GM18502 (cell line): ENCODE measurements around the gene MPST.
"Not testable (repeated sequence)": the region's sequence is repeated elsewhere in the genome, so short reads cannot be mapped to it uniquely, and the experiment has no call there.

Source experiments
- ATAC-seq: cut with Tn5 transposase; IDR thresholded peaks from one replicate; pipeline ENCODE4 v1.9.1; 2021; ENCODE audit warnings: mild to moderate bottlenecking; ENCODE audit not compliant: unreplicated experiment, poor library complexity

The MPST gene

DNA sequence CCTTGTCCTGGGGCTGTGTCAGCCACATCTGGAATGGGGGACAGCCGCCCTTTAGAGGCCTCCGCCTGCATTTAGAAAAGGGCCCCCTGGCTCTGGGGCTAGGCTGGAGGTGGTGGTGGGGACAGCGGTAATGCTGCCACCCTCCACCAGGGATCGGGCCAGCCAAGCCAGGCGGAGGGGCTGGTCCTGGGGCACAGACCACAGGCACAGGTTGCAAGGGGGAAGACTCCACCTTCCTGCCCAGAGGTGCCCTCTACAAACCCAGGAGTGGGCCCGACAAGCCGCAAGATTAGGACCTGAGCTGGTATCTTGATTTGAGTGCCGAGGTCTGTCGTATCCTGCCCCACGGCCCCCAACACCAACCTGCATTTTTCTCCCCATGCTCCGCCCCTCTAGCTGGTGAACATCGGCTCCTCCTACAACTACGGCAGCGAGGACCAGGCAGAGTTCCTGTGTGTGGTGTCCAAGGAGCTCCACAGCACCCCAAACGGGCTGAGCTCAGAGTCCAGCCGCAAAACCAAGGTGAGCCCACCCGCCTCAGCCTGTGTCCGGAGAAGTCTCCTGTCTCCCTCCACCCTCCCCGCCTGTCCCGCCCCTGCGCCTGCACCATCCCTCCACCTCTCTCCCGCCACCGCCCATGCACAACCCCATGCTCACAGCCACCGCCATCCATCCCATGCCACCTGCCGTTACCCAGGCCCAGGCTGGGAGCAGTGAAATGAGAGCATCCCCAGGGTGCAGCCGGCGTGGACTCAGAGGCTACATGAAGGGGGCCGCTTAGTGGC is 39.6 kb downstream of the MPST start:
- ATAC-seq: no peak

DNA sequence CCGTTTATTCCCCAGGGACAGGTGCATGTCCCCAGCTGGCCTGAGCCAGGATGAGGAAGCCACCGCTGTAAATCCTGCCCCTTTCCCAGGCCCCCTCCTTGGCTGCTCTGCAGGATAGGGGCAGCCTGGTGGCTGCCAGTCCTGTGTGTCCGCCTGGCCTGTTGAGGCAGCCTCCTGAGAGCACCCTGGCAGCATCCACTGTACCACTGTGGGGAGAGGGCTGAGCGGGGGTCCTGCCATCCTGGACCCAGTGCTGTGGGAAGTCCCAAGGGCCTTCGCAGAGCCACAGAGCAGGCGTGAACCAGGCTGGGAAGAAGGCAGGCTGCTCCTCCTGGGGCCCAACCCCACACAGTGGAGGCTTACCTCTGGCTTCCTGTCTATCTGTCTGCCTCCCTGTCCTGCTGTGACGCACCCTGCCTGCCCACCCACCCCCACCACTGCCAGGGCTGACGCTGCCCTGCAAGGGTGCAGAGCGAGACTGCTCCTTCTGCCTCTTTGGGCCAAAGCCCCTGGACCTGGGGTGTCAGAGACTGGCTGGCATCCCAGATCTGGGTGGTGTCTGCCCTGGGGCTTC is 40.4 kb downstream of the MPST start:
- ATAC-seq: no peak

DNA sequence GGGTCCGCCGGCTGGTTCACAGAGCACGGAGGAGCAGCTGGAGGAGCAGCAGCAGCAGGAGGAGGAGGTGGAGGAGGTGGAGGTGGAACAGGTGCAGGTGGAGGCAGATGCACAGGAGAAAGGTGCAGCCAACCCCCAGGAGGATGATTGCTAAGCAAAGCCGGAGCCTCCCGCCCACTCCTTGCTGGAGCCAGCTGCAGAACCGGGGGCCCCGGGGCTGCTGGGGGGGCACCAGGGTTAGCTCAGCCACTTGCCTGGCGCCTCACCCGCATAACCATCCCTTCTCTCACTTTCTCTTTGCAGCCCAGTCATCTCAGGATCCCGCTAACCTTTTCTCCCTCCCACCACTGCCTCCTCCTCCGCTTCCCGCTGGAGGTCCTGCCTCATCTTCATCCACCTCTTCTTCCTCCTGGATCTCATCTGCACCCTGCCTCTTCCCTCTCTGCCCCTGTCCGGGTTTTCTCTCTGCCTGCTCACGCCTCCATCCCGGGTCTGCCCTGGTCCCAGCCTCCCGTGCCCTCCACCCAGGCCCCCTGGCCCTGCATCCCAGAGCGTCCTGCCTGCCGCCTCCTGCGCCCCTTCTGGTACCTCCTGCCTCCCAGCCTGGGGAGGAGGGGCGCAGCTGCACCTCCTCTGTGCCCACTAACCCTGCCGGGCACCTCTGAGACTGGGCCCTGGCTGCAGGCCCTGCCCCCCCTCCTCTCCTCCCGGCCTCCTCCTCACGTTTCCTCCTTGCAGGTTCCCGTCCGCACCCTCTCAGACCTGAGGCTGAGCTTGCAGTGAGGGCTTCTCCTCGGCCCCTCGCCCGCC is 41.5 kb downstream of the MPST start:
- ATAC-seq: no peak

DNA sequence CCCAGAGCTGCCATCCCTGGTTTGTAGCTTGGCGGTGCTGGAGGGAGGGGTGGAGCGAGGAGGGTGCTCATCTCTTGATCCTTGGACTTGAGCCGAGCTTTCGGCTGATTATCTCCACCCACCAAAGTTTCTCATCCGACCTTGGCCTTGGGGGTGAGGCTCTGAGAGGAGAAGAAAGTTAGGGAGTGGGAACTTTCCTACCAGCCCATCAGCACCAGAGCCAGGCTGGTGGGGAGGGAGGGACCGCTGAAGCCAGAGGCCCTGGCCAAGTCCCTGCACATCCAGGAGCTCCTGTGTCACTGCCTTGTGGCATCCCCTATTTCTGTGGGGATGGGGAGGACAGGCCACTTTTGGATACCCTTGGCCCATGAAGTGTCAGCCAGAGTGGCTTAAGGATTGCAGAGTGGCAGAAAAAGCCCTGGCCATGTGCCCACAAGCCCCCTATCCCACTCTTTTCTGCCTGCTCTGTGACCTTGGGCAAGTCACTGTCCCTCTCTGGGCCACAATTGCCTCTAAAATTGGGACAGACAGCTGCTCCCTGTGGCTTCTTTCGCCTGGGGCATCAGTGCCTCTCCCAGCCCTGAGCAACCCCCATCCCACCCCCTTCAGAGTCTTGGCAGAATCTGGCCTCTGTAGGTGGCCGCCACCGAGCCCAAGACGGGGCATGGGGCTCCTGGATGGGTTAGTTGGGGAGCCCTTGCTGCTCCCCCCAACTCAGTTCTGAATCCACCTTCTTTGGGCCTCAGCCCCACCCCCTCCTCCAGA is 42.3 kb downstream of the MPST start:
- ATAC-seq: no peak

DNA sequence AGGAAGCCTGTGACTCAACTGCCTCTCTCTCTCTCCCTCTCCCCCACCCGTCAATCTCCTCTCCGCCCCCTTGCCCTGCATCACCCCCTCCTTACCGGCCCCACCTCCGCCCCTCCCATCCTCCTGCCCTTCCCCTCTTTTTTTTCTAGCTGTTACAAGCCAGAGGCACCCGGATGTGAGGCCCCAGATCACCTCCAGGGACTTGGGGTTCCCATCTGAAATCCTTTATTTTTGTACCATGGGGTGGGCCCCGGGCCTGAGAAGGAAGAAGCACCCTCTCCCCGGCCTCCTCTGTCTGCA is 42.8 kb downstream of the MPST start:
- no peak for ATAC-seq

DNA sequence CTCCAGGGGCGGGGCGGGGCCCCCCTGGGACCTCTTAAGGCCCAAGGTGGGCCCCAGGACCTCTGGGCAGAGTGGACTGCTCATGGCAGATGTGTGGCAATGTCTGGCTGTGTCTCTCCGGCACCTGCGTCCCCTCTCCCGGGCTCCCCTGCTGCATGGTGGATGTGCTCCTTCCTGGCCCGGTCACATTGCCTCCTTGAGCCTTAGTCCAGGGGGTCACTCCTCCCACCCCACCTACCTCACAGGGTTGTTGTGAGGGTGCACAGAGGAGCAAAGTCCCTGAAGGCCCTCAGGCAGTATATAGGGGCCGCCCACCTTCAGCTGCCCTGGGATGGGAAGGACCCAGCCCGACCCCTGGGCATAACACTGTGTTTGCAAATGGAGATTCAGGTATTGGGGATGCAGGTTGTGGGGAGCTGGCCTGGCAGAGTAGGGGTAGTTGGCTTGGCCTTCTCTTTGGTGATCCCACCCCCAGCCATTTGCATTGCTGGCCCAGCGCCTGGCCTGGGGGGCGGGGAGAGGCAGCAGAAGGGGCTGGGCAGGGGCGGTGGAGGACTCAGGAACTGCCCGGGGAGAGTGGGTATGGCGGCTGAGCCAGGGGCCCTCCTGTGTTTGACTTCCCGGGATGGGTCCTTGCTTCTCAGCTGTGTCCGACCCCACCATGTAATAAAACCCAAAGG is 43.3 kb downstream of the MPST start:
- ATAC-seq: no peak

DNA sequence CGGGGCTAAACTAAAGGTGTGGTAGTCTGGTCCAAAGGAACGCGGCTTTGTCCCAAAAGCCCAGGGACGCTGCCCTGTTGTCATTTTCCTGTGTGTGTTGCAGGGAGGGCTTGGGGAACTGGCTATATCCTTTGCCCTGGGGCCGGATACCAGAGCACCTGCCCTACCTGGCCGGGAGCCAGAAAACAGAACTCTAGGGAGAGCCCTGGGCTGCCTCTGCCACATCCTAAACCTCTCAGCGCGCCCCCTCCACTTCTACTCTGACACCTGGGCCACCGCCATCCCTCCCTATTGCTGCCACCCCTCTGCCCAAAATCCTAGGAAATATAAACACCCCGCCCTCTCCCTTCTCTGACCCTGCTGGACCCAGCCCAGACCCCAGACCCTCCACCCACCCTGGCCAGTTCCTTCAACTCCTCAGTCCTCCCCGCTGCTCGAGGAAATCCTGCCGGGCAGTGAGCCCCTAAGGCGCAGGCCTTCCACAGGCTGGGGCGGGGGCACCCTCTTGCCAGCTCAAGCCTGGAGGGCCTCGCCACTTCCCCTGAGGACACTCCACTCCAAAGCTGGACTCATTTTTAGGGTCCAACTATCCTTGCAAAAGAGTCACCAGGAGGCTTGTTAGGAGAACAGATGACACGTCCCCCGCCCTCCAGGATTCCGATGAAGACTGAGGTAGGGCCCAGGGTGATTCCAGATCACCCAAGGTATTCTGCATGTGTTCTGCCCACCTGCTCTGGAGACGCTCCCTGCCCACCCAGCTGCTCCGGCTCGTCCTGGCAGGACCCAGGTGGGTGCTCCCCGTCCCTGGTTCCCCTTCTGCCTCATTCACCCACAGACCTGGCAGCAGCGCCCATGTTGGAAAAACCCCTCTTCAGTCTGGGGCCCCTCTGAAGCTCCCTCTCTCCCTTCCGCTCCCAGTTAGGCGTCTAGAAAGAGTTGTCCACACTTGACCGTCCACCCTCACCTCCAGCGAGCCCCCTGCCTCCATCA is 44.2 kb downstream of the MPST start:
- ATAC-seq: no peak

DNA sequence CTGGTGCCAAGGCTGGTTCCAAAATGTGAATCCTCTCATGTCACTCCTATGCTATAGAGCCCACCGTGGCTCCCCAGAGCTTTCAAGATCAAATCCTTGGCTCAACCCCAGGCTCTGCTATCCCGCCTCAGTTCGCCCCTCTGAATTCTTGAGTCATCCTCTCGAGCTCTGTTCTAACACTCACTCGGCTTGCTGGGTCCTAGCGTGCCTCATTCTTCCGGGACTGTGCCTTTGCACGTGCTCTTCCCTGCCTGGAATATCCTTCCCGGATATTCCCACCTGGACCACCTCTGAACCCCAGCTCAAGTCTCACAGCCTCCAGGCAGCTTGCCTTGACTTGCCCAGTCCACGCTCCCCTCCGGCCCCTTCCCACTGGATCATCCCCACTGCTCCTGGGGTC is 45.0 kb downstream of the MPST start:
- ATAC-seq: no peak

DNA sequence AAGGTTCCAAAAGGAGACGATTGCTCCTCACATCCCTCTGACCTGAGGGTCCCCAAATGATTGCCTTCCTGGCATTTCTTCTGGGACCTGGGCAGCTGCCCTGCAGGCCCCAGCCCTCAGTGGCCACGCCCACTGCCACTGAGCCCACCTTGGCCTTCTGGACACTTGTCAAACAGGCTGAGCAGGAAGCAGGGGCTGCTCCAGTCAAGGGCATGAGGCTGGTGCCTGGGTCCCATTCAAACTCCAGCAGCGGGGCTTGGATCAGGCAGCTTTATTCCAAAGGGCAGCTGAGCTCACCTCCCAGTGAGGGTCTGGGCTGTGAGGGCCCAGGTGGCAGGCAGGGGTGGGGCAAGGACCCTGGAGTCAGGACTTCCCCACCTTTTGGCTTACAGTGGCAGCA is 45.6 kb downstream of the MPST start:
- no peak for ATAC-seq

DNA sequence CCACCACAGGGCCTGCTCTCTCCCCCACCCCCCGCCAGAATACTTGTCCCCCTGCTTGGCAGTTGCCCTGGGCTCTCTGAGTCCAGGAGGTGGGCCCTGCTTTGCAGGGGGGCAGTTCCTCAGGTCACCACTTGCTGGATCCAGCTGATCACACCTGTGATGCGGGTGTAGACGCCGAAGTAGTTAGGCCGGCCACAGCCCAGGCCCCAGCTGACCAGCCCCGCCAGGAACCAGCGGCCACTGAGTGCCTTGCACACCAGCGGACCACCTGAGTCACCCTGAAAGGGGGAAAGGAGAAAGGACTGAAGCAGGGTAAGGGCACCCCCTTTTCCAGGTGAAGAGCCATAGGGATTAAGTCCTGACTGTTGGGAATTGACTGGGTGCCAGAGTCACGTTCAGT is 46.4 kb downstream of the MPST start:
- no peak for ATAC-seq

DNA sequence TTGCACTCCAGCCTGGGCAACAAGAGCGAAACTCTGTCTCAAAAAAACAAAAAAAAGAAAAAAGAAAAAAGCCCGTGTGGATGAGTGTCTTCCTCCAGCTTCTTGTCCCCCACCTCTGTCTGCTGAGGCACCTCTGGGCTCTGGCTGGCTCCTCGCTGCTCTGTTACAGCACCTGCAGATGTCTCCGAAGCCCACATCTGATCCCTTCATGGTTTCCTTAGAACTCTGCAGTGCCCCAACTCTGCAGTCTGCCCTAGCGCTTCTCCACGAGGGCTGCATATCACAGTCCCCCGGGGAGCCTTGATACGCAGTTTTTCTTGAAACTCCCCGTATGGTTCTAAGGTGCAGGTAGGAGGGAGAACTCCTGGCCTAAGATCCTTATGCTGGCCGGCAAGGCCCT is 47.9 kb downstream of the MPST start:
- no peak for ATAC-seq

DNA sequence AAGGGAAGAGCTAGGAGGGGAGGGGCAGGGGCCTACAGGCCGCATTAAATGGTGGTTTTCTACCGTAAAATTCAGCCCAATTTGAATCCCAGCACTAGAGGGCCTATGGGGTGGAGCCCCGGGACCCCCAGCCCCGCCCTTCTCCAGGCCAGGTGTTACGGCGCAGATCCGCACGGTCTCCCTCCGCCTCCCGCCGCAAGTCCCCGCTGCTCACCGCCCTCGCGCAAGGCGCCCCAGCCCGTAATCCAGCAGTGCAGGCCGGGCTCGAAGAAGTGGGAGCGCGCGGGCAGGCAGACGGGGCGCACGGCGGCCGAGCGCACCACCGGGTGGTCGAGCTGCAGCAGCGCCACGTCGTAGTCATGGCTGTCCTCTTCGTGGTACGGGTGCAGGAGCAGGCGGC is 49.3 kb downstream of the MPST start:
- no peak for ATAC-seq

DNA sequence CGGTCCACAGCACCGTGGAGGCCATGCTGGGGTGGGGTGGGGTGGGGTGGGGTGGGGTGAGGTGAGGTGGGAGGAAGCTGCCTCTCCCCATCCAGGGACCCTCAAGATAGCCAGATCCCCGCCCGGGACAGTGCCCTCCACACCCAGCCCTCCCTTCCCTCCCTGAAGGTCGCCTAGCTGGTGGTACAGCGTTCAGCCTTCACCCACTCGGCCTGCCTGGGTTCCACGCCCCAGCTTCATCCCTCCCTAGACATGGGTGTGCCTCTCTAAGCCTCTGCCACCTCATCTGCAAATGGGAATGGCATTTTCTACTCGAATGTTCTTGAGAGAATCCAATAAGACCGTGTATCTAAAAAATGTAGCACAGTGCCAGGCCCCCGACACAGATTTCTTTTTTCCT is 49.8 kb downstream of the MPST start:
- no peak for ATAC-seq

DNA sequence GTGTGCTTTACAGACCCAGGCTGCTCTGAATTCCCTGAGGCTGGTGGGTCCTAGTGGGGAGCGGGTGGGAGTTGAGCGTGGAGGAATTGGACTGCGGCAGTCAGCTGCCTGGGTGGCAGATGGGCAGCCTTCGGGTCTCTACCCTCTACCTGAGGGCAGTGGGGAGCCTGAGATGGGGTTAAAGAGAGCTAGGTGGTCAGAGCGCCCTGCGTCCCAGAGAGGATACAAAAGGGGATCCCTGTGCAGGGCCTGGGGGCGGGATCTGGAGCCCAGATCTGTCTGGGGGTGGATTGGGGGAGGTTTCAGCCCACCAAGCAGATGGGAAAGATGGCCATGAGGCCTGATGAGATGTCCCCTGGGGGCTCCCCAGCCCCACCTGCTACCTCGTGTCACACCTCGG is 50.2 kb downstream of the MPST start:
- ATAC-seq: no peak

DNA sequence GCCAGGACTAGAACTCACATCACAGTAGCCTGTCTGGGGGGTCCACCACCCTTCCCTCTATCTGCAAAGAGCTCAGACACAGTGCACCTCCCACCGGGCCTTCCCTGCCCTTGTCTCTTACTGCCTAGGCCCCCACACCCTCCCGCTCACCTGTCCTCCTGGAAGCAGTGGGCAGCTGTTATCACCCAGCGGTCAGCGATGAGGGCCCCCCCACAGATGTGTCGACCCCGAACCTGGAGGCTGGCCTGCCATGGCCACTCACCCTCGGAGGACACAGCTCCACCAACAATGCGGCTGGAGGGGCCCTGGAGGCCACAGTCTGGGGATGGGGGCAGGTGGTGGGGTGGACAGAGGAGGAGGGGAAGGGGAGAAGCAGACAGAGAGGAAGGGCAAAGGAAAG is 50.8 kb downstream of the MPST start:
- ATAC-seq: no peak

DNA sequence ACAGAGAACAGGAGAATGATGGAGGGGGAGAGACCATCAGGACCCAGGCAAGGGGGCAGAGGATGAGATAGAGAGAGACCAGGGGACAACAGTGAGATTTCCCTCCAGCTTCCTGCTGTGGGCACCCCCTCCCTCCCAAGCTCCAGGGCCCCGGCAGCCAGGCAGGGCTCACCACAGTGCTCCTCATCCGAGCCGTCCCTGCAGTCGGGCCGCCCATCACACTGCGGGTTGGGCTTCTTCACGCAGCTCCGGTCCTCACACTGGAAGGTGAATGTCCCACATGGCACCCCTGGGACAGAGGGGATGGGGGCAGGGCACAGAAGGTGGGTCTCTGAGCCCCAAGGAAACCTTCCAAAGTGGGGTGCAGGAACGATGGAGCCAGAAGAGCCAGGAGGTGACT is 51.2 kb downstream of the MPST start:
- ATAC-seq: no peak

DNA sequence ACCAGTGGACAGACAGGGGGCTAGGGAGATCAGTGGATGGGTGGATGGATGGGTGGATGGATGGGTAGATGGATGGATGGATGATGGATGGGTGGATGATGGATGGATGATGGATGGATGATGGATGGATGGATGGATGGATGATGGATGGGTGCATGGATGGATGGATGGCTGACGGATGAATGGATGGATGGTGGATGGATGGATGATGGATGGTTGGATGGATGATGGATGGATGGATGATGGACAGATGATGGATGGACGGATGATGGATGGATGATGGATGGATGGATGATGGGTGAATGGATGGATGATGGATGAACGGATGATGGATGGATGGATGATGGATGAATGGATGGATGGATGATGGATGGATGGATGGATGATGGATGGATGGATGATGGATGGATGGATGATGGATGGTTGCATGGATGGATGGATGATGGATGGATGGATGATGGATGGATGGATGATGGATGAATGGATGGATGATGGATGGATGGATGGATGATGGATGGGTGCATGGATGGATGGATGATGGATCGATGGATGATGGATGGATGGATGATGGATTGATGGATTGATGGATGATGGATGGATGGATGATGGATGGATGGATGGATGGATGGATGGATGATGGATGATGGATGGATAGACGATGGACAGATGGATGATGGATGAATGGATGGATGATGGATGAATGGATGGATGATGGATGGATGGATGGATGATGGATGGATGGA is 52.5 kb downstream of the MPST start:
- not testable (repeated sequence) for ATAC-seq

DNA sequence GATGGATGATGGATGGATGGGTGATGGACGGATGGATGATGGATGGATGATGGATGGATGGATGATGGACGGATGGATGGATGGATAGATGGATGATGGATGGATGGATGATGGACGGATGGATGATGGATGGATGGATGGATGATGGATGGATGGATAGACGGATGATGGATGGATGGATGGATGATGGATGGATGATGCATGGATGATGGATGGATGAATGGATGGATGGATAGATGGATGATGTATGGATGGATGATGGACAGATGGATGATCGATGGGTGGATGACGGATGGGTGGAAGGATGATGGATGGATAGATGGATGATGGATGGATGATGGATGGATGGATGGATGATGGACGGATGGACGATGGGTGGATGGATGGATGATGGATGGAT is 53.1 kb downstream of the MPST start:
- no peak for ATAC-seq

DNA sequence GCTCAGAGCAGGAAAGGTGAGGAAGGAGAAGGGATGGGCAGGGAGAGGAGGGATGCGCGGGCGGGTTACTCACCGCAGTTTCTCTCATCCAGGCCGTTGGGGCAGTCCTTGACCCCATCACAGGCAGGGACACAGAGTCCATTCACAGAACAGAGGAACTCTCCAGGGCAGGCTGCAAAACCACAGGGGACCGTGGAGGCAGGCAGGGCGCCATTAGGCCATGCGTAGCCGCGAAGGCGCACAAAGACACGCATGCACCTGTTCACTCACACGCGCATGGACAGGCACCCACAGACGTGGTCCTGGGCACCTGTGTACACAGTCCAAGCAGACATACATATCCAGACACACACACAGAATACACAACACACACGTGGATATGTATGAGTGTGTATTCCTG is 55.0 kb downstream of the MPST start:
- no peak for ATAC-seq
